AG08395 (cell line): ENCODE data around the gene THSD7B.
"Not testable (repeated sequence)": the region's sequence is repeated elsewhere in the genome, so short reads cannot be mapped to it uniquely, and the experiment has no call there.

Source experiments
- DNase-seq: peaks from one replicate; pipeline ENCODE4 v3.0.0; 2012; ENCODE audit warnings: mixed read lengths, low spot score

The THSD7B gene

DNA sequence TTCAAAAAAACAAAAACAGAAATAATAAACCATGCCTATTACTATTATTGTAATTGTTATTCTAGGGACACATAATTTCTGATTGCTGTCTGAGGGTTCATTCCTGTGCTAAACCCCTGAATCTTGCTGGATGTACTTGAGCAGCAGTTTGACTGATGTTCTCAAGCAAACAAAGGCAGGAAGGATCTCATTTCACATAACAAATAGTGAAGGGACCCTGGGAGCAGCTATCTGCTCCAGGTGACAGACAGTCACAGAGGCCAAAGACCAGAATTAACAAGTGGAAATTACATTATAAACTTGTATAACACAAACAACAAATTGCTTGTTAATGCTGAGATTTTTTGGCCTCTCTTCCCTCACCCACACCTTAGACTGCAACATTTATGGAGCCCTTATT, 284.2 kb downstream of the THSD7B start:
- no peak for DNase-seq

DNA sequence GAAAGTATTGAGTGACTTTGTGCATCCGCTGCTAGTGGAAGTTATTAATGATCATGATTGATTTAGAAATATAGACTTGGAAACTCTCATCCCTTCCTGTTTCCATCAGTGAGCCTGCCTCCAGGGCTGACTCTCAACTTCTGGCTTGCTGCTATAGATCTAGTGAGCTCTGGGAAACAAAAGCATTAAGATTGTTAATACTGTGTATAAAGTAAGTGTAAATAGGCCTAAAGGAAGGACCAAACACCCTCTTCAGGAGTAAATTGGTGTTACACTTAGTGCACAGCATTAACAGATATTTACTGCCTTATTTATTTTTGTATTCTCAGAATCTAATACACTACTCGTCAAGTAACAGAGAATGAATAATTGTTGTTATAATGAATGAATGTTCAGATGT, 285.6 kb downstream of the THSD7B start:
- DNase-seq = no peak

DNA sequence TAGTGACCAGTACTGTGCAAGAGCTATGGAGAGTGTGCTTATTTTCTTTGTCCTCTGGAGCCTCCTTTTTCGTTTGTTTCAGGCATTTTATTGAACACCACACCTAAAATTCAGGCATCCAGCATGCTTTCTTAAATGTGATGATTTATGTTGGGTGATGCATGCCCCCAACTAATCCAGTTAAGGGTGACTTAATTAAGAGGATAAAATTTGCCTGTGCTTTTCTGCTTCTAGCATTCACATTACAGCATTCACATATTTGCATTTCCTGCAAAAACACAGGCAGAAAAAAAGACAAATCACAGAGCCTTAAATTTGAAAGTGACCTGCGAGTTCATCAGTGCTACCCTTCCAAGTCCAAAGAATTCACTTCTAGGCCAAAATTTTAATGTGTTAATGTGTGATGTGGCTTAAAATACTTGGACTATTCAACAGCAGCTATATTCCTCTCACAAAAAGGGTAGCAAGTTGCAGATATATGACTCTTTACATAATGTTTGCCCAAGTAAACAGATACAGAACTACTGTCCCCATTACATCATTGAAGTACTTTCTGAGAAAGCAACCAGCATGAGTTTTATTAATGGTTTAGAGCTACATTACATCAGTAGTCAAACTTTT, 286.5 kb downstream of the THSD7B start:
- no peak for DNase-seq

GRCh38 chr2:137056704-137057103, 291.4 kb downstream of the THSD7B start:
- no peak for DNase-seq

DNA sequence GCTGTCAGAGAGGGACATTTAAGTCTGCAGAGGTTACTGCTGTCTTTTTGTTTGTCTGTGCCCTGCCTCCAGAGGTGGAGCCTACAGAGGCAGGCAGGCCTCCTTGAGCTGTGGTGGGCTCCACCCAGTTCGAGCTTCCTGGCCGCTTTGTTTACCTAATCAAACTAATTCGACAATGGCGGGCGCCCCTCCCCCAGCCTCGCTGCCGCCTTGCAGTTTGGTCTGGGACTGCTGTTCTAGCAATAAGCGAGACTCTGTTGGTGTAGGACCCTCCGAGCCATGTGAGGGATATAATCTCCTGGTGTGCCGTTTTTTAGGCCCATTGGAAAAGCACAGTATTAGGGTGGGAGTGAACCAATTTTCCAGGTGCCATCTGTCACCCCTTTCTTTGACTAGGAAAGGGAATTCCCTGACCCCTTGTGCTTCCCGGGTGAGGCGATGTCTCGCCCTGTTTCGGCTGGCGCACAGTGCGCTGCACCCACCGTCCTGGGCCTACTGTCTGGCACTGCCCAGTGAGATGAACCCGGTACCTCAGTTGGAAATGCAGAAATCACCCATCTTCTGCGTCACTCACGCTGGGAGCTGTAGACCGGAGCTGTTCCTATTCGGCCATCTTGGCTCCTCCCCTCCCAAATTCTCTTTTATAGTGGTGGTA, 310.9 kb downstream of the THSD7B start:
- DNase-seq = not testable (repeated sequence)

DNA sequence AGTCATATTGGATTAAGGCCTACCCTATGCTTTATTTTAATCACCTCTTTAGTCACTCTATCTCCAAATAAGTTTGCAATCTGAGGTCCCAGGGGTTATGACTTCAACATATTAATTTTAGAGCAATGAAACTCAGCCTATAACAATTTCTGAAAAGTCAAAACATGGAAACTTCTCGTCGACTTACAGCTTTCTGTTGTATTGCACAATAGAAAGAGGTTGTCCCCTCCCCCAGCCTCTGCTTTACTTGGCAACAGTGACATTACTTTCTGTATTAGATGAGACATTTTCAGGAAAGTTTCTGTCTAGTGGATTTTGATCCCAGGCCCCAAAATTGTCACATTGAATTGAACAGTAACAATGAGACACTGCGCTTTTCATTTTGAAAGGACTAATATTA, 326.4 kb downstream of the THSD7B start:
- DNase-seq = no peak

GRCh38 chr2:137093116-137093515, 327.8 kb downstream of the THSD7B start:
- DNase-seq = no peak

DNA sequence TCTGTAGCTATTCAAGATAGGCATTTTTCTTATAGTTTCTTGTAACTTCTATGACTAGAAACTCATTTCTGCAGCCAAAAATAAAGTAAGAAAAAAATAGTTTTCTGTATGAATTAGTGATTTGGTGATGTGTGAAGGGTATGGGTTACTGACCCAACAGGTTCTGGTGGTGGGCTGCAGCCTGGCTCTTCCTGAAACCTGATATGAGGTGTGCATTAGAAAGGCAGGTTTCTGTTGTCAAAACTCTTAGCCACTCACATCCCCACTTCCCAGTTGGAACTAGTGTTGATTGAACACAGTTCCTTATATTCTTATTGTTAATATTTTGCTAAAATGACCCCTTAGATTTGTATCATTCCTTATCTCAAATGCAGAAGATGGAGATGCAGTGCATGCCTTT, 330.8 kb downstream of the THSD7B start:
- DNase-seq = no peak

GRCh38 chr2:137096693-137097092, 331.3 kb downstream of the THSD7B start:
- DNase-seq = no peak

DNA sequence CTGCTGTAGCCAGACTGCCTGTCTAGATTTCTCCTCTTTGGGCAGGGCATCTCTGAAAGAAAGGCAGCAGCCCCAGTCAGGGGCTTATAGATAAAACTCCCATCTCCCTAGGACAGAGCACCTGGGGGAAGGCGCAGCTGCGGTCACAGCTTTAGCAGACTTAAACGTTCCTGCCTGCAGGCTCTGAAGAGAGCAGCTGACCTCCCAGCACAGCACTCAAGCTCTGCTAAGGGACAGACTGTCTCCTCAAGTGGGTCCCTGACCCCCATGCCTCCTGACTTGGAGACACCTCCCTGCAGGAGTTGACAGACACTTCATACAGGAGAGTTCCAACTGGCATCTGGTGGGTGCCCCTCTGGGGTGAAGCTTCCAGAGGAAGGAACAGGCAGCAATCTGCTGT, 336.5 kb downstream of the THSD7B start:
- DNase-seq = not testable (repeated sequence)

GRCh38 chr2:137107904-137108303, 342.6 kb downstream of the THSD7B start:
- DNase-seq = no peak

- no peak for DNase-seq
Observed at GRCh38 chr2:137111896-137112295, 346.6 kb downstream of the THSD7B start.

- no peak for DNase-seq
Observed at GRCh38 chr2:137115081-137115794, 349.9 kb downstream of the THSD7B start.

DNA sequence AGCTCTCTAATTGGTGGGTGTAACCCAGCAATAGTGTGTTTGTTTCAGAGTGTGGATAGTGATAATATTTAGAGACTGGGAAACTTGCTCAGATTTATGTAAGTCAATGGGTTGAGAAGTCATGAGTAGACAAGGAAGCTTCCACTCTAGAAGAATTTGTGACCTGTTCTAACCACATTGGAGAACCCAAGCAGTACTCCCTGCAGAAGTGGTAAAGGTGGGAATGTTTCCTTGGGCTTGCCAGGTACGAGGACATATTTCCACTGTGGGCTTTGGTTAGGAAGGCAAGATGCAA, 350.4 kb downstream of the THSD7B start:
- no peak for DNase-seq

GRCh38 chr2:137117385-137117784, 352.0 kb downstream of the THSD7B start:
- DNase-seq = no peak

- DNase-seq = no peak
Observed at GRCh38 chr2:137118140-137118539, 352.8 kb downstream of the THSD7B start.

DNA sequence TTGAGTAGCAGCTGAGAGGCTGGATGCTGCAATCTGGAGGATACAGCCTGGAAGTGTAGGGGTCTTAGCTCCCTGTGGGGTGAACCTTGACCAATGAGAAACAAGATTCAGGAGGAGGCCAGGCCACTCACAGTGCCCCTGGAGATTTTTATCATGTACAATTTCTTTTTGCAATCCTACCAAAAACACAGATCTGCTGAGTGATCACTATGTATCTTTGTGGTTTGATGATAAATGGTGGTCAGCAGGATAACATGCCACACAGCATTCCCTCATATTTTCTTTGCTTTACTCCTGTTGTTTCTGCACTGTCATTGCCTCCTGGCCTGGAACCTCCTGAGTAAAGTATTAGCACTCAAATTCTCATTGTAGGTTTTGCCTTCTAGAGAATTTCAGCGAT, 357.9 kb downstream of the THSD7B start:
- DNase-seq = no peak

DNA sequence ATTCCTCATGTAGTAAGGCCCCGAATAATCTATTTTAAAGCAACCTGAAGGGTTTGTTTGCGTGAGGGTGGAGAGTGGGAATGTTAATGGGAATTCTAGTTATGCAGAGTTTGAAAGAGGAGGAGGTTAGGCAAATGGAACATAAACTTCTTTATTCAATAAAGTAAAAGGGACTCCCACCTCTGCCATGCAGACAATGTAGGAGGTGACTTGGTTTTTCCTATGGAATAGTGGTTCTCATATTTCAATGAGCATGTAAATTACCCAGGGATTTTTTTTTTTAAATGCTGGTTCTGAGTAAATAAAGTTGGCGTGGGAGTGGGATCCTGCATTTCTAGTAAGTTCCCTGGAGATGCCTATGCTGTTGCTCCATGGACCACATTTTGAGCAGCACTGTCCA, 367.9 kb downstream of the THSD7B start:
- DNase-seq = no peak

GRCh38 chr2:137138263-137138662, 372.9 kb downstream of the THSD7B start:
- DNase-seq = no peak

DNA sequence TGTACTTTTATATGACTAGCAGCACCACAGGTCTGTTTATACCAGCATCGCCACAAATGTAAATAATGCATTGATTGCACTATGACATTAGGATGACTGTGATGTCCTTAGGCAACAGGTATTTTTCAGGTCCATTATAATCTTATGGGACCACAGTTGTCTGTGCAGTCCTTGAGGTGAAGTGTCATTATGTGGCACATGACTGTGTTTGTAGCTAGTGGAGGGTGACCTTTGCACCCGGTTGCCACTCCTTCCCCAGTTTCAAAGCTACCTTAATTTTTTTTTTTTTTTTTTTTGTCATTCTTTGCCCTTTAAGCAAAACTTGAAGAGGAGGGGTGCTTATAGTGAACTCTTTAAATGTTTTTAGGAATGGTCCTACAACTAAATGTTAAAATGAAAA, 386.4 kb downstream of the THSD7B start:
- no peak for DNase-seq

DNA sequence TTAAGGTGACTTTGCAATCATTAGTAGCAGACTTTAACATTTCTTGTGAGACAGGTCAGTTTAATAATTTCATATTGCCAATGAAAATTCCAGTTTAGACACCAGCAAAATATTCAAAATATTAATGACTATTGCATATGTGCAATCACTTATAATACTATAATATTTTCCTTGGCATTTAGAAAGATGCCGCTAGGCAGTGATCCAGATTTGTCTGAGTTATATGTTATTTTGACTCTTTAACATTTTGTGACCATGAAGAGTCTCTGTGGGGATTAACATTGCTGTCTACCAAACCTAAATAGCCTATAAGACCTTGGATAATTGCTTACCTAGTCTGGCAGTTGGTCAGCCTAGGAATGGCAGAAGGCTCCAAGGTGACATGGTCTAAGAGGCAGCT, 389.6 kb downstream of the THSD7B start:
- DNase-seq = no peak

GRCh38 chr2:137155356-137156104, 390.2 kb downstream of the THSD7B start:
- no peak for DNase-seq
